ENCODE measurements around the gene SPESP1.

Gene SPESP1

GRCh38 chr15:68979006-68979405 is 48.7 kb downstream of the SPESP1 start:
- TF ChIP-seq, protein P1, sequence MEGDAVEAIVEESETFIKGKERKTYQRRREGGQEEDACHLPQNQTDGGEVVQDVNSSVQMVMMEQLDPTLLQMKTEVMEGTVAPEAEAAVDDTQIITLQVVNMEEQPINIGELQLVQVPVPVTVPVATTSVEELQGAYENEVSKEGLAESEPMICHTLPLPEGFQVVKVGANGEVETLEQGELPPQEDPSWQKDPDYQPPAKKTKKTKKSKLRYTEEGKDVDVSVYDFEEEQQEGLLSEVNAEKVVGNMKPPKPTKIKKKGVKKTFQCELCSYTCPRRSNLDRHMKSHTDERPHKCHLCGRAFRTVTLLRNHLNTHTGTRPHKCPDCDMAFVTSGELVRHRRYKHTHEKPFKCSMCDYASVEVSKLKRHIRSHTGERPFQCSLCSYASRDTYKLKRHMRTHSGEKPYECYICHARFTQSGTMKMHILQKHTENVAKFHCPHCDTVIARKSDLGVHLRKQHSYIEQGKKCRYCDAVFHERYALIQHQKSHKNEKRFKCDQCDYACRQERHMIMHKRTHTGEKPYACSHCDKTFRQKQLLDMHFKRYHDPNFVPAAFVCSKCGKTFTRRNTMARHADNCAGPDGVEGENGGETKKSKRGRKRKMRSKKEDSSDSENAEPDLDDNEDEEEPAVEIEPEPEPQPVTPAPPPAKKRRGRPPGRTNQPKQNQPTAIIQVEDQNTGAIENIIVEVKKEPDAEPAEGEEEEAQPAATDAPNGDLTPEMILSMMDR (IDR thresholded peaks at IDR 0.05; ENCODE audit: low read depth, low read length), result no peak
- DNase-seq (ENCODE audit: extremely low read depth, low read depth), result no peak

DNA sequence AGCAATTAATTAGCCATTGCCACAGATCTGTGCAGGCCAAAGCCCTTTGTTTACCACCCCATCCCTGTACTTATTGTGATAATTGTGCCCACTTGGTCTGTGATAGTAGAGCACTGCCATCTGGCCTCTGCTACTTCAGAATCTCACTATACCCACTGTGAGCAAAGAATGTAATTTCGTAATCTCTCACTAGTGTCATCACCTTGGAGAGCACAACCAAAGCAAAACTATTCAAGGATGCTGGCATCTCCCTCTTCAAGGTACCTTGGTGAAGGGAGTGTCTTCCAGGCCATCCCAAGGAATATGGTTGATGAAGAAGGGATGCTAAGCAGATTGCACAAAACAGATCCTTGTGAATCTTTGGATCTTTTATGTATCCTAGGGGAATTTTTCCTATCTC is 49.5 kb downstream of the SPESP1 start:
- DNase-seq (ENCODE audit: extremely low read depth, low read depth), result no peak
- TF ChIP-seq, protein P1 (IDR thresholded peaks at IDR 0.05; ENCODE audit: low read depth, low read length), result no peak

GRCh38 chr15:68980786-68981185 is 50.5 kb downstream of the SPESP1 start:
- no peak for DNase-seq (ENCODE audit: extremely low read depth, low read depth)
- TF ChIP-seq, protein P1 (IDR thresholded peaks at IDR 0.05; ENCODE audit: low read depth, low read length), result no peak

DNA sequence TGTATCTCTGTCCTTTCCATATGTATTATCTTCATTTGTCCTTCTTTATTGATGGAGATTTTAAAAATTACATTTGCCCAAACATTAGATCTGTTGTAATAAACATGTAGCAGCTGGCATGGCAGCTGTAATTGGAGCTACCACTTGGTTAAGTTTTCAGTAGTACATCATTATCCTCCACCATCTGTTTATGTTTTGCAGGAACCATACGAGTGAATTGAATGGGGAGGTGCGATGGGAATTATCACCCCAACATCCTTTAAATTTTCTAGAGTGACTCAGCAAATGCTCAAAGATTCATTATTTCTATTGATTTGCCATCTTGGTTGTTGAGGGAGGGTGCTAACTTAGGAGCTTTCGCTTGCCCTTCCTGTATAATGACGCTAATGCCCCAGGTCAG is 51.6 kb downstream of the SPESP1 start:
- no peak for DNase-seq (ENCODE audit: extremely low read depth, low read depth)
- TF ChIP-seq, protein P1 (IDR thresholded peaks at IDR 0.05; ENCODE audit: low read depth, low read length), result no peak

DNA sequence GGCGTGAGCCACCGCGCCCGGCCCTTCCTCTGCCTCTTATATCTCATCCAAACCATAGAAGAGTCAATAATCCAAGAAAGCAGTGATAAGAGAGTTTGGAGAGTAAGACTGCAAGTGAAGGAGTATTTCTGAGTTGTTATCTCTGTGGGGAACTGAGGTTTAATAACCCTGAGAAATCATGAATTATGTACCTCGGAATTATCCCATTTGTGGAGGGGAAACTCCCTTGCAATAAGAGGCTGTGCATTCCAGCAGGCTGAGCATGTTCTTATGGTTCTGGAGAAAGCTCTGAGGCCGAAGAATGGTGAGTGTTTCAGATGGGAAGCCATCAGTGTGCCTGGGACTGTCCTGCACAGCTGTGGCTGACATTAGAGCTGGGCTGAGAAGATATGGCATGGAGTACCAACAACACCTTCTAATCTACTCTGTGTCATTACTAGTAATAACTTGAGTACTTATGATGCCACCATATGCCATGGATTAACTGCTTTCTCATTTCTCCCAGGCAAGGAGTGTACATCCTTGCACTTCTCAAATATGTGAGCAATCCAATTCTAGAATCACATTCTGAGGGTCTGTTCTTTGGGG is 52.7 kb downstream of the SPESP1 start:
- DNase-seq (ENCODE audit: extremely low read depth, low read depth), result no peak
- TF ChIP-seq, protein P1 (IDR thresholded peaks at IDR 0.05; ENCODE audit: low read depth, low read length), result no peak

GRCh38 chr15:68983961-68984481 is 53.7 kb downstream of the SPESP1 start:
- DNase-seq (ENCODE audit: extremely low read depth, low read depth), result no peak
- TF ChIP-seq, protein P1 (IDR thresholded peaks at IDR 0.05; ENCODE audit: low read depth, low read length), result no peak

DNA sequence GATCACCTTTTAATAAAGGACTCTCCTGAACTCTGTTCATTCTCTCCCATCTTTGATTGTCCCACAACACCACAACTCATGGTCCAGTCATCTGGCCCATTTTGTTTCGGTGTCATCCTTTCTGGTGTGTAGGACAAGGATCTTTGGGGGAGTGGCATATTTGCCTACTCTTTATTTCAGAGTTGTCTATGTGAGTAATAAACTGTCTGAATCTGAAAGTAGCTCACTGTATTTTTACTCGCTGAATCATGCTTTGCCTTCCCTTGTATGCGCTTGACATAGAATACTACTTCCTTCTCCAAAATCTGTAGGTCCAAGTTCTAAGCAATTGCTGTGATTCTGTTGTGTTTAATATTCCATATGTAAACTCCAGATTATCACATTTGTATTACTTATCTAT is 54.3 kb downstream of the SPESP1 start:
- TF ChIP-seq, protein P1 (IDR thresholded peaks at IDR 0.05; ENCODE audit: low read depth, low read length), result no peak
- DNase-seq (ENCODE audit: extremely low read depth, low read depth), result no peak

Data from AG09319 (cell line).